Body of pancreas (tissue), 4 donors: ENCODE data around the gene PTEN. TPM values are rescaled to one million over a fixed set of nuclear protein-coding genes. Genes with fewer than 3 reads are reported as not detected.
A peak's percentile ranks its signal among the peaks of the same experiment; 100 is the strongest.
"Not testable (repeated sequence)": the region's sequence is repeated elsewhere in the genome, so short reads cannot be mapped to it uniquely, and the experiment has no call there.

Experiments
- ATAC-seq: fragments of 150-250 bp; one replicate; pipeline ENCODE4 v1.9.1; 2016
- DNase-seq, 4 donors: peaks; one replicate each; pipeline ENCODE4 v3.0.0-alpha.2; 2019
- H3K27ac ChIP-seq, 4 donors: fragments of 200-600 bp; sonication (generic); 1 replicate in 3 of 4; 2 replicates in 1 of 4; pipeline versions ENCODE4 v1.5.1 to v1.6.1; 2016 to 2019; ENCODE audit warnings: mild to moderate bottlenecking in 1 of 4, mixed read lengths in 1 of 4, moderate library complexity in 1 of 4
- H3K27me3 ChIP-seq, 2 donors: fragments of 200-600 bp; sonication (generic); one replicate each; pipeline ENCODE4 v1.6.0; 2016; ENCODE audit warnings: mild to moderate bottlenecking in 1 of 2
- H3K36me3 ChIP-seq, 2 donors: fragments of 200-600 bp; sonication (generic); replicated peaks in 1 of 2; 2 replicates each; pipeline ENCODE4 v1.5.1; 2016; ENCODE audit warnings: low read depth in 2 of 2; ENCODE audit not compliant: insufficient read depth in 1 of 2
- H3K4me1 ChIP-seq: fragments of 200-600 bp; sonication (generic); one replicate; pipeline ENCODE4 v1.6.0; 2016
- H3K4me3 ChIP-seq, 2 donors: fragments of 200-600 bp; sonication (generic); 1 replicate in 1 of 2; 2 replicates in 1 of 2; pipeline ENCODE4 v1.5.1; 2016 to 2019
- H3K9me3 ChIP-seq, 3 donors: fragments of 200-600 bp; sonication (generic); 1 replicate in 2 of 3; 2 replicates in 1 of 3; pipeline ENCODE4 v1.5.1; 2016
- CTCF ChIP-seq, 7 experiments: fragments of 450-650 bp in 4 of 7; fragments of 200-600 bp in 3 of 7; sonication (generic) in 3 of 7; IDR thresholded peaks; one replicate each; pipeline ENCODE4 v1.5.1; 2016 to 2019; ENCODE audit warnings: antibody characterized with exemption in 7 of 7
- POLR2A ChIP-seq, 3 donors: fragments of 450-650 bp; IDR thresholded peaks; one replicate each; pipeline ENCODE4 v1.6.1; 2016; ENCODE audit warnings: antibody characterized with exemption in 3 of 3, mild to moderate bottlenecking in 2 of 3
- WGBS, 2 donors: methylation state at CpG; one replicate each; pipeline ENCODE4 v1.1.5; 2017; 5-methylcytosine and 5-hydroxymethylcytosine counted together
- intact Hi-C: fragments of 100-400 bp; cut with DNase I; formaldehyde crosslinking; loops from one replicate; pipeline ENCODE4 v1.15.1; 2023
- total RNA-seq, 2 donors: library from RNA; depleted of rRNA; stranded (reverse); fragments of >200 nt; gene quantifications; one replicate each; pipeline ENCODE4 v1.1.0, GENCODE V29; 2016

PTEN gene
- total RNA-seq, 2 donors from 2014 or later: 105 to 227 TPM

GRCh38 chr10:87863951-87864495 is 598 bp downstream of the PTEN start:
- H3K27me3 ChIP-seq, H3K9me3 ChIP-seq, intact Hi-C loops, ATAC-seq, H3K36me3 ChIP-seq: not testable (repeated sequence)
- WGBS, 2 donors: 0 to 2% methylated on average over 13 to 44 of the region's 47 CpGs
- H3K4me3 ChIP-seq: peak overlapping the region; percentile 81 to 83
- peaks cover 26% of the 10 kb centered on the region for H3K4me1 ChIP-seq
- peak; percentile 29 to 54 (median 32) for DNase-seq
- H3K27ac ChIP-seq: peak overlapping the region; percentile 91 to 99 (median 98)
- peak in 1 of 3 donors; percentile 12 for TF ChIP-seq POLR2A (IDR thresholded peaks at IDR 0.05)

GRCh38 chr10:87864496-87865059 is 1.2 kb downstream of the PTEN start:
- DNase-seq: no peak
- intact Hi-C loops: no loop called here

GRCh38 chr10:87865241-87865881 is 1.9 kb downstream of the PTEN start:
- no peak for TF ChIP-seq CTCF (IDR thresholded peaks at IDR 0.05)
- no peak for TF ChIP-seq POLR2A (IDR thresholded peaks at IDR 0.05)
- ATAC-seq: no peak
- 1% methylated on average over 4 of the region's 4 CpGs for WGBS, 2 donors
- Histone ChIP-seq H3K36me3 (no peaks in the 10 kb centered on the region), H3K4me1 (peaks cover 33% of the 10 kb centered on the region), H3K9me3 (no peaks in the 10 kb centered on the region), H3K4me3 (peak overlapping the region; percentile 81 to 83), H3K27ac (peak overlapping the region; percentile 13 to 99 (median 98)), H3K27me3 (no peaks in the 10 kb centered on the region)
- intact Hi-C loops: no loop called here
- DNase-seq: no peak

More at GRCh38 chr10:87864496-87865059, 1.2 kb downstream of the PTEN start:
- 0 to 1% methylated on average over 16 of the region's 16 CpGs for WGBS, 2 donors
- peak overlapping the region; percentile 81 to 83 for H3K4me3 ChIP-seq
- H3K27me3 ChIP-seq: no peaks in the 10 kb centered on the region
- ATAC-seq: no peak
- peaks cover 30% of the 10 kb centered on the region for H3K4me1 ChIP-seq
- TF ChIP-seq POLR2A (IDR thresholded peaks at IDR 0.05) (no peak), CTCF (IDR thresholded peaks at IDR 0.05) (no peak)
- H3K27ac ChIP-seq: peak overlapping the region; percentile 91 to 99 (median 98)
- H3K36me3 ChIP-seq: no peaks in the 10 kb centered on the region
- H3K9me3 ChIP-seq: no peaks in the 10 kb centered on the region

- intact Hi-C loops: no loop called here
- TF ChIP-seq POLR2A (IDR thresholded peaks at IDR 0.05) (no peak), CTCF (IDR thresholded peaks at IDR 0.05) (no peak)
- peak overlapping the region in 3 of 4 donors; percentile 96 to 99 (median 99) for H3K27ac ChIP-seq
Observed at GRCh38 chr10:87866412-87866974, 3.1 kb downstream of the PTEN start.

GRCh38 chr10:87867453-87867852 is 4.0 kb downstream of the PTEN start:
- H3K9me3 ChIP-seq: no peaks in the 10 kb centered on the region

More at GRCh38 chr10:87866412-87866974, 3.1 kb downstream of the PTEN start:
- H3K9me3 ChIP-seq: no peaks in the 10 kb centered on the region
- ATAC-seq (no peak), DNase-seq (no peak)
- 1% methylated on average over 3 of the region's 3 CpGs for WGBS, 2 donors
- peaks cover 33% of the 10 kb centered on the region for H3K4me1 ChIP-seq
- no peaks in the 10 kb centered on the region for H3K36me3 ChIP-seq
- H3K4me3 ChIP-seq: peak overlapping the region; percentile 12 to 83
- no peaks in the 10 kb centered on the region for H3K27me3 ChIP-seq

More at GRCh38 chr10:87867453-87867852, 4.0 kb downstream of the PTEN start:
- no peaks in the 10 kb centered on the region for H3K27me3 ChIP-seq
- no peak for ATAC-seq
- no peak for TF ChIP-seq POLR2A (IDR thresholded peaks at IDR 0.05)
- no peak for TF ChIP-seq CTCF (IDR thresholded peaks at IDR 0.05)
- DNase-seq: no peak
- H3K36me3 ChIP-seq: no peaks in the 10 kb centered on the region
- no peak overlapping the region for H3K4me3 ChIP-seq
- intact Hi-C loops: no loop called here
- H3K4me1 ChIP-seq: peaks cover 35% of the 10 kb centered on the region
- H3K27ac ChIP-seq: peak overlapping the region in 3 of 4 donors; percentile 29 to 99 (median 96)
